ENCODE data around the gene VSIG2.
"Not testable (repeated sequence)": the region's sequence is repeated elsewhere in the genome, so short reads cannot be mapped to it uniquely, and the experiment has no call there.

VSIG2 gene, protein sequence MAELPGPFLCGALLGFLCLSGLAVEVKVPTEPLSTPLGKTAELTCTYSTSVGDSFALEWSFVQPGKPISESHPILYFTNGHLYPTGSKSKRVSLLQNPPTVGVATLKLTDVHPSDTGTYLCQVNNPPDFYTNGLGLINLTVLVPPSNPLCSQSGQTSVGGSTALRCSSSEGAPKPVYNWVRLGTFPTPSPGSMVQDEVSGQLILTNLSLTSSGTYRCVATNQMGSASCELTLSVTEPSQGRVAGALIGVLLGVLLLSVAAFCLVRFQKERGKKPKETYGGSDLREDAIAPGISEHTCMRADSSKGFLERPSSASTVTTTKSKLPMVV

GRCh38 chr11:124751741-124752470, at the start of gene VSIG2:
VSIG2 (minus strand) TSS chr11:124752255; CDS start chr11:124752137, 118 bp downstream.
- DNase-seq (ENCODE audit: low read depth in 1 of 2, low spot score in 1 of 2): no peak

DNA sequence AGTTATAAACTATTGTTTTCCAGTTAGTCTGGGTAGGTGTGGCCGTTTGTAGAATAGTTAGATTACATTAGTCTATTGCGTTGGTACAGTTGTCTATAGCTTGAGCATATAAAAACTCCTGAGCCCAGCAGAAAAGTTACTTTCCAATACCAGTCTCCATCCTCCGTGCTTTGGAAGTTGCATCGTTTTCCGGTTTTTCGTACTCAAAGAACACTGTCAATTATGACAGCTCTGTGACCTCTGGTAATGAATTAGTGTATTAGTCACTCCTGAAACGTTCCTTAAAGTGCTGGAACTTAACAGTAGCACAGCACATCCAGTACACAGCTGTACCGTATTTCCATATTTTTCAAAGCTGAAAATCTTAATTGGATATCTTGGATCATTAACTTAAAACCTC, 49.0 kb upstream of the VSIG2 start:
- no peak for DNase-seq (ENCODE audit: low read depth in 1 of 2, low spot score in 1 of 2)

DNA sequence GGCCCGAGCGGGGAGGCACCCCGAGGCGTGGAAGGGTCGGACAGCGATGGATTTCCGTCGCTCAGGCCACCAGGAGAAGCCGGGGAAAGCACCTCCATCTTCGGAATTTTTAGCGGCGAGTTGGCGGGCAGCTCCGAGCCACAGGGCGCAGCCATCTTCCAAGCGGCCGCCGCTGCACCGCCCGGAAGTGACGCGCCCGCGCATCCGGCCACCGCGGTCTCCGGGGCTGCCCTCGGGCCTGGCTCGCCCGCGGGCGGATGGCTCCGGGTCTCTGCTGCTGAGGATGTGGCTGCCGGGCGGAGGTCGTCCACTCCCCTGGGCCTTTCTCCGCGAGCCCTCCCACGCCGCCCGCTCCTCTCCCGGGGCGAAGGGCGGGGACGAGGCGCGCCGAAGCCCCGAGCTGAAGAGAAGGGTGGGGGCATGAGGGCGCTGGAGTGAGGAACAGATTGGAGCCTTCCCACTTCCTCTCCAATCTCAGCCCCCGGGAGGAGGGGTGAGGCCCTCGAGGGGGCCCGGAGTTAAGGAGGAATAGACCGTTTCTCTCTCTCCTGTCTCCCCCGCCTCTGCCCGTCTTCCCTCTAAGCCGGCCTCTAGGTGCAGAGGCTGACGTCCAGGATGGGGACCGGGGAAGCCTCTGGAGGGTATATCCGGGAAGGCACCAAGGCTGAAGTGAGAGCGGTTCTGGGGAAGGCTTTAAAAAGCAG, 48.3 kb upstream of the VSIG2 start, which contains the start of gene MSANTD2:
Gene MSANTD2, minus strand, starts transcription at position 181 of the 704 bp plus-strand sequence. Its CDS starts 26 bp downstream, at position 155.
- peak; percentile 57 to 73 for DNase-seq (ENCODE audit: low read depth in 1 of 2, low spot score in 1 of 2)

- DNase-seq (ENCODE audit: low read depth in 1 of 2, low spot score in 1 of 2): peak; percentile 7 to 24
Measured at GRCh38 chr11:124799348-124800225, 47.5 kb upstream of the VSIG2 start.

DNA sequence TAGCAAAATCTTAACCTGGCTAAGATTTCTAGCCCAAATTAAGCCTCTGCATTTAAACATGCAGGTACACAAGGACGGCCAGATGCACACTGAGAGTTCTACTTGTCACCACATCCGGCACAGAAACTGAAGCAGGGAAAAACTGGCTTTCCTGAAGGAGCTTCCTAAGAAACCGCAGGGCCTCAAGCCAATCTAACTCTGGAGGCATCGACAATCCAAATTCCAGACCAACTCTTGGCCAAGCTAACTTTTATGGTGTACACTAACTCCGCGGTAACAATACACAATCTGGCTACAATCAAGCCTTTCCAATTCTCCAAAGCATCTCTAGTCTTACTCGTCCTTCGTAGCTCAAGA, 46.9 kb upstream of the VSIG2 start:
- no peak for DNase-seq (ENCODE audit: low read depth in 1 of 2, low spot score in 1 of 2)

GRCh38 chr11:124796312-124796711, 44.3 kb upstream of the VSIG2 start:
- no peak for DNase-seq (ENCODE audit: low read depth in 1 of 2, low spot score in 1 of 2)

DNA sequence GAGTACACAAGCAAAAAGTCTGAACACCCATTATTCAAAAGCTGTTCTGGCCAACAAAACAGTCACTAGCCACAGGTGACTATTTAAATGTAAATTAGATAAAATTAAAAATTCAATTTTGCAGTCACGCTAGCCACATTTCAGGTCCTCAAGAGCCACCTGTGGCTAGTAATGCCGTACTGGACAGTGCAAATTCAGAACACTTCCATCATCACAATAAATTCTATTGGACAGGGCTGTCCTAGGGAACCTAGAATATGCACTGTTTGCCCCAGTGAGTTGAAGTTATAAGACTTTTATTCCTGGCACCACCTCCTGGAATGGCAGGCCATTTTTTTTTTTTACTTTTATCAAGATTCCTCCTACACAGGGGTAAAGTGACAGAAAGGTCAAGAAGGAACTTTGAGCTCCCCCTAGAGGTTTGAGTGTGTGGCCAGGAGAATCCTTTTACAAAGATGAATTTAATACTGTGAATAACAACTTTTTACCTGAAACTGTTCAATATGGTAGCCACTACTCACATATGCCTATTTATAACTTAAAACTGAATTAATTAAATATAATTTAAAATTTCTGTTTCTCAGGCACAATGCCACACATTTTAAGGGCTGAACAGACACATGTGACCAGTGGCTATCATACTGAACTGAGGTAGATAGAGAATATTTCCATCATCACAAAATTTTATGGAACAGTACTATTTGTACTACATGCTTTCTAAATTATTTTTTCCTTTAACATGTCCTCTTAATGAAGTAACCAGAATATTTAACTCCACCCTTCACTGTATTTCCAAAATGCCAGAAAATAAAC, 41.6 kb upstream of the VSIG2 start:
- no peak for DNase-seq (ENCODE audit: low read depth in 1 of 2, low spot score in 1 of 2)

- DNase-seq (ENCODE audit: low read depth in 1 of 2, low spot score in 1 of 2): no peak
Measured at GRCh38 chr11:124791626-124792341, 39.7 kb upstream of the VSIG2 start.

DNA sequence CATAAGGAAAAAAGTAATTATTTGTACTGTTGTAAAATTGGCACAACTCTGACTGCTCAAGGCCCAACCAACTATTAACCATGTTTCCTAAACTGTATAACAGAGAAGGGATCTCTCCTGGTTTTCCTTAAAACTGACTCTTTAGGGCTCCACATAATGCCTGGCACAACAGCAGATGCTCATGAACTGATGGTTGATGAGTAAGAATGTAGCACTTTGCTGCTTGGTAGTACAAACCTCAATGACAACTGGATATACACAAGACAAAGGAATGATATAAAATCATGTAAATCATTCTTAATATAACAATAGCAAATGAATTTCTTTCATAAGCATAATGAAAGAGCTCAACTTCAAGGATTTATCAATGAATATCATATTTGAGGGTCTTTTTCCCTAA, 36.5 kb upstream of the VSIG2 start:
- no peak for DNase-seq (ENCODE audit: low read depth in 1 of 2, low spot score in 1 of 2)

DNA sequence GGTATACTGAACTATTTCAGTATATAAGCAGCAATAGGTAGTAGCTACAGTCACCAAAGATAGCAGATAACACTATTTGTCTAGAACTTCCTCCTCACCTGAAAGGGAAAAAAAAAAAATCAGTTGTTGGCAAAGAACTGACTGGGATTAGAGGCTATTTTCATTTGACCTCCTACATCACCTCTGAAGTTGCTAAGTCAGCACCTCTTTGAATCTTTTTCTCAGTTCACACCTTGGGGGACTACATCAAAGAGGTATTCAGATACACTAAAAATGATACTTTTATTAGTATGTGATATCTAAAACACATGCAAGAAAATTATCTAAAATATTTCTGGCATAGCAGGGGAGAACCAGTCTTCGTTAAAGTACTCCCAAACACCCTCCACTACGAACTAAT, 32.0 kb upstream of the VSIG2 start:
- no peak for DNase-seq (ENCODE audit: low read depth in 1 of 2, low spot score in 1 of 2)

DNA sequence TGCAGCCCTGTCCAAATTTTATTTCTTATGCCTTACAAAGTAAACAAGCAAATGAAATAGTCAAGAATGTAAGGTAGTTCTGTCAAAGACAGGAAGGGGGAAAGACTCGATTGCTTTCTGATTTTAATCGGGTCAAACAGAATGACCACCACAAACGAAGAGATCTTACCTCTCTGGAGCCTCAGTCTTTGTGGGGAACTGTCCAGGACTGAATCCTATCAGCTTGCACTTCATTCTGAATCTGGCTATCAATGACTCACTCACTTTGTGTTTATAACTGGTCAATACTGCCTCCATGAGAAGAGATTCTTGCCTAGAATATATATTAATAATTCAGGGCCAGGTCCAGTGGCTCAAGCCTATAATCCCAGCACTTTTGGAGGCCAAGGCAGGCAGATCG, 30.9 kb upstream of the VSIG2 start:
- no peak for DNase-seq (ENCODE audit: low read depth in 1 of 2, low spot score in 1 of 2)

- DNase-seq (ENCODE audit: low read depth in 1 of 2, low spot score in 1 of 2): no peak
Measured at GRCh38 chr11:124779568-124779967, 27.5 kb upstream of the VSIG2 start.

GRCh38 chr11:124778281-124778680, 26.2 kb upstream of the VSIG2 start:
- DNase-seq (ENCODE audit: low read depth in 1 of 2, low spot score in 1 of 2): no peak

- no peak for DNase-seq (ENCODE audit: low read depth in 1 of 2, low spot score in 1 of 2)
Measured at GRCh38 chr11:124776865-124777645, 25.0 kb upstream of the VSIG2 start.

GRCh38 chr11:124770959-124771358, 18.9 kb upstream of the VSIG2 start:
- not testable (repeated sequence) for DNase-seq (ENCODE audit: low read depth in 1 of 2, low spot score in 1 of 2)

GRCh38 chr11:124769806-124770774, 18.0 kb upstream of the VSIG2 start:
- DNase-seq (ENCODE audit: low read depth in 1 of 2, low spot score in 1 of 2): no peak

DNA sequence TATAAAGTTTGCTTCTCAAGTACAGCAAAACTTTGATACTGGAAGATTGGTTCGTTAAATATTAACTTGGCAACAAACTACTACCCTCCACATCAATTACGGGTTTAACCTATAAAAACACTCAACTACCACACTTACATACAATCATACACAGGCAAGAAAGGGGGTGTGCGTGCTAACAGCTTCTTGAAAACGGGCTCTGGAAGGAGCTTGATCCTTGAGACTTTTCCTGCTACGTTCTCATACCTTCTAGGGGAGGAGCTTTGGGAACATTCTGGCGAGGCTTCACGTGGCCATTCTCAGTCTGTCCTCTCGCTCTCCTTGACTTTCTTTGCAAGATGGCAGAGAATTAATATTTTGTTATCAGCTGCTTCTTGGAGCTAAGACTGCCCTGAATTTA, 16.9 kb upstream of the VSIG2 start:
- DNase-seq (ENCODE audit: low read depth in 1 of 2, low spot score in 1 of 2): no peak

DNA sequence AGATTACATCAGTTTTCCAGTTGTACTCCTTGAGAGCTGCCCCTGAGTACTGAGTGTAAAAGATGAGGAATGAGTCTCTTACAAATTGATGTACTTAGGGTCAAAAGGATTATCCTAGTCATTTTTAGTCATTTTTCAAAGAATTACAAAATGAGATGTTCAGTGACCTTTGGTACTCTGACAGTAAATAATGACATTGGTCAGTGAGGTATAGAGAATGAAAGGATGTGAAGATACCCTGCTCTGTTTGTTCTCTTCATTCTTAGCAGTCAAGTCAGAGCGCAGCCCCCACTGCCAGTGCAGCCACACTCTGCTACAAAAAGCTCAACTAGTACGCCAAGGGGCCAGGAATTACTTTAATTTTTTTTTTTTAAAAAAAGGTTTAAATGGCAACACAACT, 14.1 kb upstream of the VSIG2 start:
- no peak for DNase-seq (ENCODE audit: low read depth in 1 of 2, low spot score in 1 of 2)

Measured in stimulated activated CD4-positive, alpha-beta T cell treated with anti-CD3 and anti-CD28 coated beads, Interleukin-15, amount 100 ng/mL, for 1 hour (primary cell).